Lower lobe of right lung (tissue), 2 donors: ENCODE results near the gene CLK2. TPM values are rescaled to one million over a fixed set of nuclear protein-coding genes. Genes with fewer than 3 reads are reported as not detected.
A peak's percentile ranks its signal among the peaks of the same experiment; 100 is the strongest.
"Not testable (repeated sequence)": the region's sequence is repeated elsewhere in the genome, so short reads cannot be mapped to it uniquely, and the experiment has no call there.

Source experiments
- ATAC-seq, 2 donors: fragments of 200-7000 bp; cut with Tn5 transposase; one replicate each; pipeline ENCODE4 v1.9.1; 2020 to 2022; ENCODE audit warnings: mild to moderate bottlenecking in 2 of 2, moderate library complexity in 2 of 2
- DNase-seq: peaks from one replicate; pipeline ENCODE4 v3.0.0-alpha.2; 2020
- H3K27ac ChIP-seq: fragments of 200-600 bp; one replicate; pipeline ENCODE4 v1.8.0; 2022
- H3K27me3 ChIP-seq: fragments of 200-600 bp; one replicate; pipeline ENCODE4 v1.8.0; 2022; ENCODE audit warnings: low read depth
- H3K36me3 ChIP-seq: fragments of 200-600 bp; one replicate; pipeline ENCODE4 v1.8.0; 2022; ENCODE audit warnings: mild to moderate bottlenecking
- H3K4me1 ChIP-seq: fragments of 200-600 bp; one replicate; pipeline ENCODE4 v1.8.0; 2022
- H3K4me3 ChIP-seq: fragments of 200-600 bp; one replicate; pipeline ENCODE4 v1.8.0; 2022; ENCODE audit warnings: mild to moderate bottlenecking
- H3K9me3 ChIP-seq: fragments of 200-600 bp; one replicate; pipeline ENCODE4 v1.8.0; 2022
- intact Hi-C: fragments of 100-400 bp; cut with DNase I; formaldehyde crosslinking; loops from one replicate; pipeline ENCODE4 v1.11.0; 2022
- total RNA-seq: library from RNA; stranded (reverse); fragmentation: NEBNext Ultra II Directional; extraction: Animal tissue kit (Norgen Biotek cat#: 25700); gene quantifications from one replicate; pipeline ENCODE4 v1.2.1, GENCODE V29; 2021
- TF ChIP-seq, protein P1 (sequence below): fragments of 200-600 bp; IDR thresholded peaks from one replicate; pipeline ENCODE4 v1.8.0; 2022; ENCODE audit warnings: antibody characterized with exemption, mild to moderate bottlenecking
- donor health status: DM: no; HTN: yes; CAD: no; lungs with severe emphysema.

CLK2 gene
- total RNA-seq, 1 donor from 2014 or later: 51.1 TPM

DNA sequence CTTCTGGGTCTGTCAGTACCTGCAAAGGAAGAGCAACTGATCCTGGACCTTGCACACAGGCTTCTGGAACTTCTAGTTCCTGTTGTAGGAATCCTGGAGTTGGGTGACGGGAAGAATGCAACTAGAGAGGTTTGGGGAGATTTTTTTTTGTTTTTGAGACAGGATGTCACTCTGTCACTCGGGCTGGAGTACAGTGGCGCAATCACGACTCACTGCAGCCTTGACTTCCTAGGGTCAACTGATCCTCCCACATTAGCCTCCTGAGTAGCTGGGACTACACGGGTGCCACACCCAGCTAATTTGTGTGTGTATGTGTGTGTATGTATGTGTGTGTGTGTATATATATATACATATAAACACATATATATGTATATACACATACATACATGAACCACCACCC is 36.9 kb downstream of the CLK2 start:
- H3K27ac ChIP-seq: no peak overlapping the region
- no peak overlapping the region for H3K4me3 ChIP-seq
- peaks cover 36% of the 10 kb centered on the region for H3K36me3 ChIP-seq
- no peak for DNase-seq
- H3K9me3 ChIP-seq: no peaks in the 10 kb centered on the region
- intact Hi-C loops: no loop called here
- no peaks in the 10 kb centered on the region for H3K27me3 ChIP-seq
- ATAC-seq: no peak
- peaks cover 12% of the 10 kb centered on the region for H3K4me1 ChIP-seq
- TF ChIP-seq, protein P1, sequence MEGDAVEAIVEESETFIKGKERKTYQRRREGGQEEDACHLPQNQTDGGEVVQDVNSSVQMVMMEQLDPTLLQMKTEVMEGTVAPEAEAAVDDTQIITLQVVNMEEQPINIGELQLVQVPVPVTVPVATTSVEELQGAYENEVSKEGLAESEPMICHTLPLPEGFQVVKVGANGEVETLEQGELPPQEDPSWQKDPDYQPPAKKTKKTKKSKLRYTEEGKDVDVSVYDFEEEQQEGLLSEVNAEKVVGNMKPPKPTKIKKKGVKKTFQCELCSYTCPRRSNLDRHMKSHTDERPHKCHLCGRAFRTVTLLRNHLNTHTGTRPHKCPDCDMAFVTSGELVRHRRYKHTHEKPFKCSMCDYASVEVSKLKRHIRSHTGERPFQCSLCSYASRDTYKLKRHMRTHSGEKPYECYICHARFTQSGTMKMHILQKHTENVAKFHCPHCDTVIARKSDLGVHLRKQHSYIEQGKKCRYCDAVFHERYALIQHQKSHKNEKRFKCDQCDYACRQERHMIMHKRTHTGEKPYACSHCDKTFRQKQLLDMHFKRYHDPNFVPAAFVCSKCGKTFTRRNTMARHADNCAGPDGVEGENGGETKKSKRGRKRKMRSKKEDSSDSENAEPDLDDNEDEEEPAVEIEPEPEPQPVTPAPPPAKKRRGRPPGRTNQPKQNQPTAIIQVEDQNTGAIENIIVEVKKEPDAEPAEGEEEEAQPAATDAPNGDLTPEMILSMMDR: no peak

GRCh38 chr1:155235375-155235774 is 37.9 kb downstream of the CLK2 start:
- ATAC-seq, H3K4me1 ChIP-seq, intact Hi-C loops, DNase-seq, H3K9me3 ChIP-seq, H3K4me3 ChIP-seq, H3K27me3 ChIP-seq, H3K27ac ChIP-seq: not testable (repeated sequence)
- H3K36me3 ChIP-seq: peaks cover 36% of the 10 kb centered on the region

- H3K4me3 ChIP-seq, ATAC-seq, H3K4me1 ChIP-seq, H3K27ac ChIP-seq, H3K27me3 ChIP-seq, DNase-seq, H3K9me3 ChIP-seq, intact Hi-C loops: not testable (repeated sequence)
- H3K36me3 ChIP-seq: peaks cover 27% of the 10 kb centered on the region
Observed at GRCh38 chr1:155233502-155233901, 39.8 kb downstream of the CLK2 start.

GRCh38 chr1:155232001-155232978 is 41.0 kb downstream of the CLK2 start:
- H3K27ac ChIP-seq, ATAC-seq: not testable (repeated sequence)

DNA sequence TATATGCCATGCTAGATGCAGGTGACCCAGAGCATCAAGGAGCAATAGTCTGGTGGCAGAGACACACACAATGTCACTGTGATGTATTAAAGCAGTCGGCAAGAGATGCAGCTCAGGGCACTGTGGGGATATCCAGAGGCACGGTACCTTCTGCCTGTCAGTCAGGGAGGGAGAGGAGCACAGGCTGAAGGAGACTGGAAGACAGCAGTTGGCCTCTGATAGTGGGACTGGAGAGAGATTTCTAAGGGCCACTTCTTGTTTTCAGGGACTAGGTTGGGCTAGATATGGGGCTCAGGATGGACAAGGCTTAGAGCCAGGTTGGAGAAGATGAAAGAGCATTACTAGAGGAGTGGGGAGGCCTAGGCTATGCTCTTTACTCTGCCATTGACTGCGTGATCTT is 42.0 kb downstream of the CLK2 start:
- intact Hi-C loops, H3K27me3 ChIP-seq, H3K27ac ChIP-seq, DNase-seq, H3K4me3 ChIP-seq, H3K9me3 ChIP-seq, H3K36me3 ChIP-seq, ATAC-seq: not testable (repeated sequence)
- H3K4me1 ChIP-seq: peaks cover 15% of the 10 kb centered on the region

More at GRCh38 chr1:155232001-155232978, 41.0 kb downstream of the CLK2 start:
- H3K4me3 ChIP-seq, intact Hi-C loops, H3K4me1 ChIP-seq, H3K27me3 ChIP-seq, DNase-seq, H3K9me3 ChIP-seq: not testable (repeated sequence)
- H3K36me3 ChIP-seq: peaks cover 20% of the 10 kb centered on the region

- Histone ChIP-seq H3K4me3 (peak overlapping the region; percentile 69), H3K27me3 (no peaks in the 10 kb centered on the region), H3K36me3 (no peaks in the 10 kb centered on the region), H3K4me1 (peaks cover 39% of the 10 kb centered on the region), H3K27ac (peak overlapping the region; percentile 86), H3K9me3 (no peaks in the 10 kb centered on the region)
- TF ChIP-seq, protein P1: no peak
- intact Hi-C loops: no loop called here
- DNase-seq: no peak
- ATAC-seq: no peak
Observed at GRCh38 chr1:155228096-155228427, 45.2 kb downstream of the CLK2 start.

DNA sequence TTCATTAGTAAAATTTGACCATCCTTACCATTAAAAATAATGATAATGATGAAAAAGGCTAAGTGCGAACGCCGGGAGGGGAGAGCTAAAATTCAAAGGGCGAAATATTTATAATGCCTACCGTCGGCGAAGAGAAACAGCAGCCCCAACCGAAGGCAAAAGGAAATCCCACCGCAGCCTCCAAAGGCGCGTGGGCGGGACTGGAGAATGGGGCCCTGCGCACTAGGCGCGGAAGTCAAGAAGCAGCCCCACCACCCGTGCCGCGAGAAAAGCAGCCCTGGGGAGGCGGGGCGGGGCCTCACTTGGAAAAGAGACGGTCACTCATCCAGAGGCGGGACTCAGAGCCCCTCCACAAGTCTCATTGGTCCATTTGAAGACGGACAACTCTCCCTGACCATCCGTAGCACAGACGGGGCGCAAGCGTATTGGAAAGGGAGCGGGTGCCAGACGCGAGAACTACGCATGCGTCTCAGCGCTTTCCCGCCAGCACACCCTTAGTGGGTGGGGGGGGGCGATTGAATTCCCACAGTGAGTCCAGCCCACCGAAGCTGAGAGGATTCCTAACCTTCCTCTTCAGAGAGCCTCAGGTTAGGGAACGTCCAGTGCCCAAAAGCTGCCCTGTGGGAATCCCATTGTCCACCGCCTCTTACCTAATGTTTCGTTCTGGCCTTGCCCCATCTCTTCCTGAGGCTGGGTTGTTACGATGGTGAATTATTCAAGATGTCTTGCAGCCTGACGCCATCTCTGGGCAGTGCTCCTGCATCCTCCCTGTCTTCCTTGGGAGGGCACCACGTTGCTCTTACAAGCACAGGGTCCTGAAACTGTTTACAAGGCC is 45.8 kb downstream of the CLK2 start:
- peak; percentile 99 for ATAC-seq

More for the DNA sequence above, 45.8 kb downstream of the CLK2 start:
- Histone ChIP-seq H3K27ac (peak overlapping the region; percentile 86), H3K4me1 (peaks cover 39% of the 10 kb centered on the region), H3K27me3 (no peaks in the 10 kb centered on the region), H3K4me3 (peak overlapping the region; percentile 69), H3K9me3 (no peaks in the 10 kb centered on the region), H3K36me3 (no peaks in the 10 kb centered on the region)
- TF ChIP-seq, protein P1: no peak
- intact Hi-C loops: no loop called here
- DNase-seq: peak; percentile 98
